Hepatocyte (in vitro differentiated cells): ENCODE data around the gene SLMAP. TPM values are rescaled to one million over a fixed set of nuclear protein-coding genes. Genes with fewer than 3 reads are reported as not detected.

ENCODE experiments used
- DNase-seq: peaks from one replicate; pipeline ENCODE4 v3.0.0-alpha.2; 2016; ENCODE audit warnings: low spot score
- H2AFZ ChIP-seq: fragments of 200-600 bp; sonication (generic); 2 replicates; pipeline ENCODE4 v1.6.0; 2016; ENCODE audit warnings: antibody characterized with exemption, mild to moderate bottlenecking
- H3K27ac ChIP-seq: fragments of 200-600 bp; sonication (generic); 2 replicates; pipeline ENCODE4 v1.5.1; 2016; ENCODE audit warnings: mild to moderate bottlenecking
- H3K27me3 ChIP-seq: fragments of 200-600 bp; sonication (generic); 2 replicates; pipeline ENCODE4 v1.6.1; 2016
- H3K36me3 ChIP-seq: fragments of 200-600 bp; sonication (generic); replicated peaks from 2 replicates; pipeline ENCODE4 v1.5.1; 2016; ENCODE audit warnings: low read depth; ENCODE audit not compliant: insufficient read depth
- H3K4me1 ChIP-seq: fragments of 200-600 bp; sonication (generic); 2 replicates; pipeline ENCODE4 v1.5.1; 2016; ENCODE audit warnings: mild to moderate bottlenecking, moderate library complexity; ENCODE audit not compliant: insufficient read depth
- H3K4me2 ChIP-seq: fragments of 200-600 bp; sonication (generic); 2 replicates; pipeline ENCODE4 v1.6.0; 2016
- H3K4me3 ChIP-seq: fragments of 200-600 bp; sonication (generic); 2 replicates; pipeline ENCODE4 v1.5.1; 2016; ENCODE audit warnings: mild to moderate bottlenecking
- H3K79me2 ChIP-seq: fragments of 200-600 bp; sonication (generic); 2 replicates; pipeline ENCODE4 v1.6.0; 2017; ENCODE audit warnings: mild to moderate bottlenecking
- H3K9me2 ChIP-seq: fragments of 200-600 bp; sonication (generic); replicated peaks from 2 replicates; pipeline ENCODE4 v1.6.0; 2017; ENCODE audit warnings: mild to moderate bottlenecking; ENCODE audit not compliant: insufficient read depth
- H3K9me3 ChIP-seq: fragments of 200-600 bp; sonication (generic); 2 replicates; pipeline ENCODE4 v1.5.1; 2016; ENCODE audit warnings: low read depth, mild to moderate bottlenecking
- H4K20me1 ChIP-seq: fragments of 200-600 bp; sonication (generic); 2 replicates; pipeline ENCODE4 v1.6.0; 2016; ENCODE audit warnings: mild to moderate bottlenecking; ENCODE audit not compliant: insufficient read depth, poor library complexity, severe bottlenecking
- EZH2 ChIP-seq: fragments of 200-600 bp; sonication (generic); IDR thresholded peaks from 2 replicates; pipeline ENCODE4 v1.6.1; 2016; ENCODE audit warnings: antibody characterized with exemption, mild to moderate bottlenecking, borderline replicate concordance
- EZH2phosphoT487 ChIP-seq: fragments of 200-600 bp; sonication (generic); IDR thresholded peaks from one replicate; pipeline ENCODE4 v1.6.1; 2018; ENCODE audit warnings: antibody characterized with exemption, mild to moderate bottlenecking, low read depth, moderate library complexity; ENCODE audit not compliant: unreplicated experiment, severe bottlenecking
- WGBS: methylation state at CpG from one replicate; pipeline ENCODE4 v1.1.6; 2016; ENCODE audit warnings: low lambda C conversion rate; ENCODE audit errors: missing lambda C conversion rate; 5-methylcytosine and 5-hydroxymethylcytosine counted together
- polyA plus RNA-seq: library from polyadenylated mRNA; unstranded; fragments of >200 nt; fragmentation: Nextera tagmentation; extraction: Ambion mirVana; gene quantifications from 2 replicates; pipeline ENCODE4 v1.2.1, GENCODE V29; 2016
- total RNA-seq: library from RNA; depleted of rRNA; stranded (reverse); fragments of >200 nt; gene quantifications from 2 replicates; pipeline ENCODE4 v1.2.3, GENCODE V29; 2014
- TF ChIP-seq, protein P1 (sequence below): fragments of 200-600 bp; sonication (generic); IDR thresholded peaks from 2 replicates; pipeline ENCODE4 v1.5.1; 2016; ENCODE audit warnings: antibody characterized with exemption, mild to moderate bottlenecking; ENCODE audit not compliant: poor library complexity

SLMAP gene
- total and polyA plus RNA-seq, 2 experiments from 2014 or later: 22.8 to 46.0 TPM

GRCh38 chr3:57757642-57758297 lies 1.7 kb downstream of the SLMAP start:
- peak; percentile 30 for DNase-seq

GRCh38 chr3:57758686-57759085 lies 2.6 kb downstream of the SLMAP start:
- Histone ChIP-seq H3K4me2 (peak overlapping the region; percentile 95), H3K9me3 (no peaks in the 10 kb centered on the region), H3K36me3 (peaks cover 3% of the 10 kb centered on the region), H3K27me3 (no peaks in the 10 kb centered on the region), H3K27ac (no peak overlapping the region), H3K4me3 (peak overlapping the region; percentile 78), H2AFZ (no peak overlapping the region), H3K79me2 (peaks cover 71% of the 10 kb centered on the region), H3K9me2 (peaks cover 4% of the 10 kb centered on the region), H3K4me1 (peaks cover 19% of the 10 kb centered on the region), H4K20me1 (peaks cover 49% of the 10 kb centered on the region)
- DNase-seq: no peak
- TF ChIP-seq EZH2 (no peak), EZH2phosphoT487 (no peak)
- TF ChIP-seq, protein P1, sequence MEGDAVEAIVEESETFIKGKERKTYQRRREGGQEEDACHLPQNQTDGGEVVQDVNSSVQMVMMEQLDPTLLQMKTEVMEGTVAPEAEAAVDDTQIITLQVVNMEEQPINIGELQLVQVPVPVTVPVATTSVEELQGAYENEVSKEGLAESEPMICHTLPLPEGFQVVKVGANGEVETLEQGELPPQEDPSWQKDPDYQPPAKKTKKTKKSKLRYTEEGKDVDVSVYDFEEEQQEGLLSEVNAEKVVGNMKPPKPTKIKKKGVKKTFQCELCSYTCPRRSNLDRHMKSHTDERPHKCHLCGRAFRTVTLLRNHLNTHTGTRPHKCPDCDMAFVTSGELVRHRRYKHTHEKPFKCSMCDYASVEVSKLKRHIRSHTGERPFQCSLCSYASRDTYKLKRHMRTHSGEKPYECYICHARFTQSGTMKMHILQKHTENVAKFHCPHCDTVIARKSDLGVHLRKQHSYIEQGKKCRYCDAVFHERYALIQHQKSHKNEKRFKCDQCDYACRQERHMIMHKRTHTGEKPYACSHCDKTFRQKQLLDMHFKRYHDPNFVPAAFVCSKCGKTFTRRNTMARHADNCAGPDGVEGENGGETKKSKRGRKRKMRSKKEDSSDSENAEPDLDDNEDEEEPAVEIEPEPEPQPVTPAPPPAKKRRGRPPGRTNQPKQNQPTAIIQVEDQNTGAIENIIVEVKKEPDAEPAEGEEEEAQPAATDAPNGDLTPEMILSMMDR: no peak
- WGBS: 80% methylated on average over 2 of the region's 2 CpGs

More at GRCh38 chr3:57757642-57758297, 1.7 kb downstream of the SLMAP start:
- peak overlapping the region; percentile 78 for H3K4me3 ChIP-seq
- no peaks in the 10 kb centered on the region for H3K9me3 ChIP-seq
- peaks cover 62% of the 10 kb centered on the region for H3K79me2 ChIP-seq
- H3K9me2 ChIP-seq: peaks cover 4% of the 10 kb centered on the region
- no peak overlapping the region for H2AFZ ChIP-seq
- no peak for TF ChIP-seq EZH2phosphoT487
- TF ChIP-seq, protein P1: no peak
- no peak for TF ChIP-seq EZH2
- H3K27me3 ChIP-seq: no peaks in the 10 kb centered on the region
- peaks cover 44% of the 10 kb centered on the region for H4K20me1 ChIP-seq
- WGBS: 7% methylated on average over 26 of the region's 26 CpGs
- peaks cover 3% of the 10 kb centered on the region for H3K36me3 ChIP-seq
- H3K4me1 ChIP-seq: peaks cover 21% of the 10 kb centered on the region
- H3K4me2 ChIP-seq: peak overlapping the region; percentile 95
- H3K27ac ChIP-seq: peak overlapping the region; percentile 89

GRCh38 chr3:57764794-57765193 lies 8.7 kb downstream of the SLMAP start:
- Histone ChIP-seq H4K20me1 (peaks cover 52% of the 10 kb centered on the region), H3K9me3 (no peaks in the 10 kb centered on the region), H3K4me1 (peaks cover 2% of the 10 kb centered on the region), H3K27me3 (no peaks in the 10 kb centered on the region), H2AFZ (no peak overlapping the region), H3K4me2 (no peak overlapping the region), H3K36me3 (peaks cover 3% of the 10 kb centered on the region), H3K4me3 (no peak overlapping the region), H3K9me2 (peaks cover under 1% of the 10 kb centered on the region), H3K79me2 (peaks cover 95% of the 10 kb centered on the region), H3K27ac (no peak overlapping the region)
- 98% methylated on average over 2 of the region's 2 CpGs for WGBS
- TF ChIP-seq, protein P1: no peak
- TF ChIP-seq EZH2 (no peak), EZH2phosphoT487 (no peak)
- no peak for DNase-seq
